HepG2 (cell line): ENCODE measurements around the gene GP1BA. TPM values are rescaled to one million over a fixed set of nuclear protein-coding genes. Genes with fewer than 3 reads are reported as not detected.

Source experiments
- BRCA1 ChIP-seq: sonication (generic); formaldehyde crosslinking; IDR thresholded peaks from 2 replicates; pipeline ENCODE4 v1.4.0; 2020; ENCODE audit warnings: missing genetic modification reagents
- GTF2F1 ChIP-seq: fragments of 150-350 bp; IDR thresholded peaks from 2 replicates; pipeline ENCODE4 v1.6.1; 2014; ENCODE audit warnings: low read length
- NFYB ChIP-seq: sonication (generic); formaldehyde crosslinking; IDR thresholded peaks from 2 replicates; pipeline ENCODE4 v1.4.0; 2020; ENCODE audit warnings: missing genetic modification reagents
- PBX3 ChIP-seq: sonication (generic); formaldehyde crosslinking; IDR thresholded peaks from 2 replicates; pipeline ENCODE4 v1.8.1; 2023; ENCODE audit warnings: missing genetic modification reagents, inconsistent platforms, borderline replicate concordance
- REPIN1 ChIP-seq: sonication (generic); formaldehyde crosslinking; IDR thresholded peaks from 2 replicates; pipeline ENCODE4 v1.8.0; 2022; ENCODE audit warnings: missing genetic modification reagents, low read depth, mild to moderate bottlenecking, borderline replicate concordance
- RFXANK ChIP-seq: IDR thresholded peaks from 2 replicates; pipeline ENCODE4 v1.6.1; 2016
- SAFB2 ChIP-seq: sonication (generic); formaldehyde crosslinking; IDR thresholded peaks from 2 replicates; pipeline ENCODE4 v1.5.1; 2020; ENCODE audit warnings: missing genetic modification reagents, low read depth, mild to moderate bottlenecking, borderline replicate concordance
- SNAI1 ChIP-seq: sonication (generic); formaldehyde crosslinking; IDR thresholded peaks from 2 replicates; pipeline ENCODE4 v1.5.0; 2020; ENCODE audit warnings: mild to moderate bottlenecking, missing genetic modification reagents, borderline replicate concordance
- U2AF1 ChIP-seq: fragments of 200-400 bp; formaldehyde crosslinking; optimal IDR thresholded peaks from 2 replicates; pipeline ENCODE3; 2017; ENCODE audit warnings: mild to moderate bottlenecking, low read depth, low read length
- WIZ ChIP-seq: sonication (generic); formaldehyde crosslinking; IDR thresholded peaks from 2 replicates; pipeline ENCODE4 v1.5.1; 2020; ENCODE audit warnings: mild to moderate bottlenecking, missing genetic modification reagents
- ZFP1 ChIP-seq: IDR thresholded peaks from 2 replicates; pipeline ENCODE4 v1.6.1; 2016
- ZNF101 ChIP-seq: sonication (generic); formaldehyde crosslinking; IDR thresholded peaks from 2 replicates; pipeline ENCODE4 v1.4.0; 2020; ENCODE audit warnings: mild to moderate bottlenecking, low read depth, missing genetic modification reagents, borderline replicate concordance
- ZNF460 ChIP-seq: sonication (generic); formaldehyde crosslinking; IDR thresholded peaks from 2 replicates; pipeline ENCODE4 v1.5.1; 2020; ENCODE audit warnings: missing genetic modification reagents, mild to moderate bottlenecking, borderline replicate concordance
- ZNF556 ChIP-seq: sonication (generic); formaldehyde crosslinking; IDR thresholded peaks from 2 replicates; pipeline ENCODE4 v1.4.0; 2020; ENCODE audit warnings: mild to moderate bottlenecking, missing genetic modification reagents, borderline replicate concordance
- ZNF646 ChIP-seq: sonication (generic); formaldehyde crosslinking; IDR thresholded peaks from 2 replicates; pipeline ENCODE4 v1.9.0; 2021; ENCODE audit warnings: mild to moderate bottlenecking, missing genetic modification reagents
- ZNF766 ChIP-seq: sonication (generic); formaldehyde crosslinking; IDR thresholded peaks from 2 replicates; pipeline ENCODE4 v1.5.0; 2020; ENCODE audit warnings: missing genetic modification reagents, borderline replicate concordance
- ZNF773 ChIP-seq: sonication (generic); formaldehyde crosslinking; IDR thresholded peaks from 2 replicates; pipeline ENCODE4 v1.4.0; 2020; ENCODE audit warnings: missing genetic modification reagents, borderline replicate concordance
- polyA plus RNA-seq, 8 experiments: library from polyadenylated mRNA; depleted of rRNA in 3 of 8; stranded (reverse) in 7 of 8; unstranded in 1 of 8; fragments of >200 nt; fragmentation: Illumina TruSeq in 4 of 8; extraction: Trizol in 4 of 8; gene quantifications; 2 replicates each; pipeline versions ENCODE4 v1.2.1 to v1.2.3, GENCODE V29; 2011 to 2016; ENCODE audit warnings: low read depth in 4 of 8, missing spikeins in 1 of 8, mixed read lengths in 1 of 8; ENCODE audit not compliant: insufficient read depth in 1 of 8
- total RNA-seq, 5 experiments: library from RNA; depleted of rRNA; stranded (reverse); fragments of >200 nt; fragmentation: Illumina TruSeq; extraction: Trizol; gene quantifications; 2 replicates each; pipeline ENCODE4 v1.2.3, GENCODE V29; 2016; ENCODE audit warnings: low read depth in 1 of 5

The GP1BA gene
- total and polyA plus RNA-seq, 2 of the 13 experiments (the other 11 are each of a cell fraction or from before 2014, with no cell fraction given): not detected

- TF ChIP-seq ZNF646 (no peak), SNAI1 (CRISPR knock-in tag) (peak; percentile 58; the same call in 1 of the 2 replicates), GTF2F1 (no peak), PBX3 (no peak), ZNF556 (CRISPR knock-in tag) (no peak), ZNF460 (CRISPR knock-in tag) (no peak; the same call in 1 of the 2 replicates), REPIN1 (CRISPR knock-in tag) (no peak), NFYB (CRISPR knock-in tag) (no peak), ZNF773 (CRISPR knock-in tag) (no peak), U2AF1 (no peak), ZNF101 (no peak), BRCA1 (CRISPR knock-in tag) (no peak), RFXANK (CRISPR knock-in tag) (no peak), ZFP1 (CRISPR knock-in tag) (no peak), ZNF766 (CRISPR knock-in tag) (no peak), SAFB2 (CRISPR knock-in tag) (peak; percentile 48), WIZ (CRISPR knock-in tag) (no peak)
Observed at GRCh38 chr17:4950075-4950745, 18.1 kb downstream of the GP1BA start (continued).
